NB4 (cell line): ENCODE measurements around the gene NSD1.
A peak's percentile ranks its signal among the peaks of the same experiment; 100 is the strongest.

ENCODE experiments used
- CTCF ChIP-seq: IDR thresholded peaks from one replicate; pipeline ENCODE4 v1.5.1; 2012; ENCODE audit warnings: low read depth, low read length
- POLR2A ChIP-seq: IDR thresholded peaks from 2 replicates; pipeline ENCODE4 v1.6.1; 2011; ENCODE audit warnings: mild to moderate bottlenecking; ENCODE audit not compliant: insufficient read length; ENCODE audit errors: extremely low read depth

- peak; percentile 41 for TF ChIP-seq CTCF
- peak; percentile 46 for TF ChIP-seq POLR2A
Measured at GRCh38 chr5:177306674-177307543, 173.3 kb downstream of the NSD1 start.
